Neural cell (in vitro differentiated cells): Measurements from ENCODE around the gene LYPD6. TPM values are rescaled to one million over a fixed set of nuclear protein-coding genes. Genes with fewer than 3 reads are reported as not detected.
"Not testable (repeated sequence)": the region's sequence is repeated elsewhere in the genome, so short reads cannot be mapped to it uniquely, and the experiment has no call there.

ENCODE experiments used
- H2AFZ ChIP-seq: fragments of 200-600, 300-800 bp; sonication (generic), shearing (Covaris generic); 2 replicates; pipeline ENCODE4 v1.6.0; 2014; ENCODE audit warnings: low read depth, mild to moderate bottlenecking, antibody characterized with exemption, low read length, moderate library complexity
- H3F3A ChIP-seq: fragments of 200-600 bp; shearing (Covaris generic); 2 replicates; pipeline ENCODE4 v1.6.1; 2016; ENCODE audit warnings: mild to moderate bottlenecking, moderate library complexity, mixed read lengths, antibody characterized with exemption, low read length; ENCODE audit not compliant: insufficient read depth, poor library complexity, severe bottlenecking
- H3K27ac ChIP-seq: fragments of 200-600, 300-800 bp; sonication (generic), shearing (Covaris generic); 2 replicates; pipeline ENCODE4 v1.5.1; 2014; ENCODE audit warnings: mild to moderate bottlenecking, low read length, moderate library complexity
- H3K27me3 ChIP-seq: fragments of 300-800, 200-600 bp; sonication (generic), shearing (Covaris generic); 2 replicates; pipeline ENCODE4 v1.6.0; 2014; ENCODE audit warnings: mild to moderate bottlenecking, low read depth, low read length, moderate library complexity; ENCODE audit not compliant: insufficient read depth
- H3K36me3 ChIP-seq: fragments of 300-800, 200-600 bp; sonication (generic), shearing (Covaris generic); 2 replicates; pipeline ENCODE4 v1.5.1; 2014; ENCODE audit warnings: mild to moderate bottlenecking, antibody characterized with exemption, low read length, moderate library complexity; ENCODE audit not compliant: insufficient read depth
- H3K4me2 ChIP-seq: fragments of 300-800, 200-600 bp; sonication (generic), shearing (Covaris generic); 2 replicates; pipeline ENCODE4 v1.6.0; 2014; ENCODE audit warnings: mild to moderate bottlenecking, low read length
- H3K4me3 ChIP-seq: fragments of 300-800, 200-600 bp; sonication (generic), shearing (Covaris generic); 2 replicates; pipeline ENCODE4 v1.5.1; 2014; ENCODE audit warnings: mild to moderate bottlenecking, low read length, moderate library complexity
- H3K79me2 ChIP-seq: fragments of 200-600 bp; shearing (Covaris generic); replicated peaks from 2 replicates; pipeline ENCODE4 v1.6.0; 2014; ENCODE audit warnings: mild to moderate bottlenecking, low read length, moderate library complexity; ENCODE audit not compliant: insufficient read depth
- H3K9ac ChIP-seq: fragments of 300-800, 200-600 bp; sonication (generic), shearing (Covaris generic); 2 replicates; pipeline ENCODE4 v1.6.1; 2016; ENCODE audit warnings: mild to moderate bottlenecking, low read length, mixed read lengths
- H3K9me2 ChIP-seq: fragments of 200-600 bp; shearing (Covaris generic); 2 replicates; pipeline ENCODE4 v1.6.1; 2016; ENCODE audit warnings: mild to moderate bottlenecking, low read length, mixed read lengths; ENCODE audit not compliant: insufficient read depth
- H3K9me3 ChIP-seq: fragments of 200-600, 300-800 bp; sonication (generic), shearing (Covaris generic); 2 replicates; pipeline ENCODE4 v1.6.1; 2016; ENCODE audit warnings: mild to moderate bottlenecking, mixed run types, low read length, moderate library complexity, mixed read lengths
- H4K20me1 ChIP-seq: fragments of 200-600 bp; shearing (Covaris generic); 2 replicates; pipeline ENCODE4 v1.6.1; 2016; ENCODE audit warnings: mild to moderate bottlenecking, mixed run types; ENCODE audit not compliant: insufficient read depth
- EP300 ChIP-seq: fragments of 450-650 bp; conservative IDR thresholded peaks from 2 replicates; pipeline ENCODE4 v1.6.1; 2014; ENCODE audit warnings: antibody characterized with exemption, mild to moderate bottlenecking, moderate library complexity; ENCODE audit not compliant: poor library complexity, severe bottlenecking
- EZH2 ChIP-seq: fragments of 200-600, 300-800 bp; shearing (Covaris generic), sonication (generic); IDR thresholded peaks from 2 replicates; pipeline ENCODE4 v1.6.1; 2014; ENCODE audit warnings: antibody characterized with exemption, low read length, borderline replicate concordance, mild to moderate bottlenecking; ENCODE audit not compliant: insufficient read depth, poor library complexity, severe bottlenecking
- MXI1 ChIP-seq: fragments of 450-650 bp; conservative IDR thresholded peaks from 2 replicates; pipeline ENCODE4 v1.6.1; 2014; ENCODE audit warnings: antibody characterized with exemption, mild to moderate bottlenecking; ENCODE audit not compliant: poor library complexity, severe bottlenecking
- POLR2AphosphoS5 ChIP-seq: IDR thresholded peaks from 2 replicates; pipeline ENCODE4 v1.6.1; 2012
- RAD21 ChIP-seq: fragments of 450-650 bp; conservative IDR thresholded peaks from 2 replicates; pipeline ENCODE4 v1.6.1; 2014; ENCODE audit warnings: antibody characterized with exemption, mild to moderate bottlenecking, moderate library complexity
- REST ChIP-seq: IDR thresholded peaks from 2 replicates; pipeline ENCODE4 v1.6.1; 2012; ENCODE audit warnings: borderline replicate concordance
- SMC3 ChIP-seq: fragments of 450-650 bp; conservative IDR thresholded peaks from 2 replicates; pipeline ENCODE4 v1.6.1; 2014; ENCODE audit warnings: antibody characterized with exemption, mild to moderate bottlenecking, moderate library complexity; ENCODE audit not compliant: poor library complexity
- TAF1 ChIP-seq: IDR thresholded peaks from 2 replicates; pipeline ENCODE4 v1.6.1; 2012; ENCODE audit warnings: low read depth
- polyA plus RNA-seq: library from polyadenylated mRNA; depleted of rRNA; stranded (reverse); fragments of >200 nt; gene quantifications from 2 replicates; pipeline ENCODE4 v1.2.3, GENCODE V29; 2014
- TF ChIP-seq, protein P1 (sequence below): fragments of 450-650 bp; IDR thresholded peaks from 2 replicates; pipeline ENCODE4 v1.5.1; 2014; ENCODE audit warnings: antibody characterized with exemption, mild to moderate bottlenecking, moderate library complexity; ENCODE audit not compliant: poor library complexity, severe bottlenecking

Gene LYPD6
- polyA plus RNA-seq, 1 donor from 2014 or later, result 2.3 TPM

GRCh38 chr2:149314687-149315086 lies 15.7 kb upstream of the LYPD6 start:
- Histone ChIP-seq H3K4me3 (no peak overlapping the region), H3K9ac (no peak overlapping the region), H4K20me1 (no peaks in the 10 kb centered on the region), H3K9me3 (no peaks in the 10 kb centered on the region), H3K4me2 (no peak overlapping the region), H3K79me2 (no peaks in the 10 kb centered on the region), H3K9me2 (no peaks in the 10 kb centered on the region), H2AFZ (no peak overlapping the region), H3K27ac (no peak overlapping the region), H3K36me3 (no peaks in the 10 kb centered on the region), H3F3A (no peaks in the 10 kb centered on the region), H3K27me3 (no peaks in the 10 kb centered on the region)
- TF ChIP-seq RAD21 (no peak), SMC3 (no peak), TAF1 (no peak), REST (no peak), POLR2AphosphoS5 (no peak), MXI1 (no peak), EZH2 (no peak), EP300 (no peak)
- TF ChIP-seq, protein P1, sequence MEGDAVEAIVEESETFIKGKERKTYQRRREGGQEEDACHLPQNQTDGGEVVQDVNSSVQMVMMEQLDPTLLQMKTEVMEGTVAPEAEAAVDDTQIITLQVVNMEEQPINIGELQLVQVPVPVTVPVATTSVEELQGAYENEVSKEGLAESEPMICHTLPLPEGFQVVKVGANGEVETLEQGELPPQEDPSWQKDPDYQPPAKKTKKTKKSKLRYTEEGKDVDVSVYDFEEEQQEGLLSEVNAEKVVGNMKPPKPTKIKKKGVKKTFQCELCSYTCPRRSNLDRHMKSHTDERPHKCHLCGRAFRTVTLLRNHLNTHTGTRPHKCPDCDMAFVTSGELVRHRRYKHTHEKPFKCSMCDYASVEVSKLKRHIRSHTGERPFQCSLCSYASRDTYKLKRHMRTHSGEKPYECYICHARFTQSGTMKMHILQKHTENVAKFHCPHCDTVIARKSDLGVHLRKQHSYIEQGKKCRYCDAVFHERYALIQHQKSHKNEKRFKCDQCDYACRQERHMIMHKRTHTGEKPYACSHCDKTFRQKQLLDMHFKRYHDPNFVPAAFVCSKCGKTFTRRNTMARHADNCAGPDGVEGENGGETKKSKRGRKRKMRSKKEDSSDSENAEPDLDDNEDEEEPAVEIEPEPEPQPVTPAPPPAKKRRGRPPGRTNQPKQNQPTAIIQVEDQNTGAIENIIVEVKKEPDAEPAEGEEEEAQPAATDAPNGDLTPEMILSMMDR, result no peak

GRCh38 chr2:149315461-149315860 lies 14.9 kb upstream of the LYPD6 start:
- Histone ChIP-seq H3K27me3 (no peaks in the 10 kb centered on the region), H3K4me3 (no peak overlapping the region), H3K9me3 (no peaks in the 10 kb centered on the region), H3K36me3 (no peaks in the 10 kb centered on the region), H3K4me2 (no peak overlapping the region), H3K79me2 (no peaks in the 10 kb centered on the region), H3K9me2 (no peaks in the 10 kb centered on the region), H2AFZ (no peak overlapping the region), H3F3A (no peaks in the 10 kb centered on the region), H3K27ac (no peak overlapping the region), H4K20me1 (no peaks in the 10 kb centered on the region), H3K9ac (no peak overlapping the region)
- TF ChIP-seq TAF1 (no peak), POLR2AphosphoS5 (no peak), EZH2 (no peak), SMC3 (no peak), EP300 (no peak), MXI1 (no peak), REST (no peak), RAD21 (no peak)
- TF ChIP-seq, protein P1, result no peak

DNA sequence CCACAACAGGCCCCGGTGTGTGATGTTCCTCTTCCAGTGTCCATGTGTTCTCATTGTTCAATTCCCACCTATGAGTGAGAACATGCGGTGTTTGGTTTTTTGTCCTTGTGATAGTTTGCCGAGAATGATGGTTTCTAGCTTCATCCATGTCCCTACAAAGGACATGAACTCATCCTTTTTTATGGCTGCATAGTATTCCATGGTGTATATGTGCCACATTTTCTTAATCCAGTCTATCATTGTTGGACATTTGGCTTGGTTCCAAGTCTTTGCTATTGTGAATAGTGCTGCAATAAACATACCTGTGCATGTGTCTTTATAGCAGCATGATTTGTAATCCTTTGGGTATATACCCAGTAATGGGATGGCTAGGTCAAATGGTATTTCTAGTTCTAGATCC lies 11.8 kb upstream of the LYPD6 start:
- not testable (repeated sequence) for H4K20me1 ChIP-seq, H3F3A ChIP-seq, H3K4me2 ChIP-seq, H3K9me2 ChIP-seq, H3K27ac ChIP-seq, H3K9me3 ChIP-seq, H3K27me3 ChIP-seq, H3K36me3 ChIP-seq, H2AFZ ChIP-seq, H3K9ac ChIP-seq, H3K4me3 ChIP-seq, H3K79me2 ChIP-seq
